Thoracic aorta (tissue), 2 donors: ENCODE results near the gene ATP5ME. TPM values are rescaled to one million over a fixed set of nuclear protein-coding genes. Genes with fewer than 3 reads are reported as not detected.
"Not testable (repeated sequence)": the region's sequence is repeated elsewhere in the genome, so short reads cannot be mapped to it uniquely, and the experiment has no call there.

Experiments used
- ATAC-seq: fragments of 150-250 bp; one replicate; pipeline ENCODE4 v1.8.0; 2017; ENCODE audit warnings: low read depth; ENCODE audit not compliant: insufficient number of reproducible peaks, low FRiP score
- DNase-seq: peaks from one replicate; pipeline ENCODE4 v3.0.0-alpha.2; 2020; ENCODE audit warnings: low spot score
- H3K27ac ChIP-seq, 2 donors: fragments of 200-600 bp; sonication (generic); 1 replicate in 1 of 2; 2 replicates in 1 of 2; pipeline ENCODE4 v1.5.1; 2016; ENCODE audit warnings: mild to moderate bottlenecking in 2 of 2, moderate library complexity in 2 of 2
- H3K27me3 ChIP-seq: fragments of 200-600 bp; sonication (generic); replicated peaks from 2 replicates; pipeline ENCODE4 v1.6.0; 2016; ENCODE audit warnings: mild to moderate bottlenecking; ENCODE audit not compliant: insufficient read depth
- H3K36me3 ChIP-seq: fragments of 200-600 bp; sonication (generic); one replicate; pipeline ENCODE4 v1.5.1; 2016
- H3K4me1 ChIP-seq, 2 donors: fragments of 200-600 bp; sonication (generic); 1 replicate in 1 of 2; 2 replicates in 1 of 2; pipeline versions ENCODE4 v1.5.1 to v1.6.0; 2016; ENCODE audit warnings: low read depth in 2 of 2, mild to moderate bottlenecking in 1 of 2; ENCODE audit not compliant: control insufficient read depth in 1 of 2
- H3K4me3 ChIP-seq: fragments of 200-600 bp; sonication (generic); 2 replicates; pipeline ENCODE4 v1.5.1; 2016; ENCODE audit warnings: mild to moderate bottlenecking
- H3K9me3 ChIP-seq: fragments of 200-600 bp; sonication (generic); 2 replicates; pipeline ENCODE4 v1.5.1; 2016
- CTCF ChIP-seq: fragments of 200-600 bp; sonication (generic); IDR thresholded peaks from one replicate; pipeline ENCODE4 v1.5.1; 2019; ENCODE audit warnings: antibody characterized with exemption
- total RNA-seq, 2 donors: library from RNA; depleted of rRNA; stranded (reverse); fragments of >200 nt; gene quantifications; one replicate each; pipeline versions ENCODE4 v1.1.0 to v1.2.3, GENCODE V29; 2016

The ATP5ME gene
- total RNA-seq, 2 donors from 2014 or later = 21.0 to 51.6 TPM

- no peaks in the 10 kb centered on the region for H3K36me3 ChIP-seq
- no peak for TF ChIP-seq CTCF
- no peak overlapping the region for H3K4me3 ChIP-seq
- no peak overlapping the region for H3K27ac ChIP-seq
- no peaks in the 10 kb centered on the region for H3K4me1 ChIP-seq
- DNase-seq (no peak), ATAC-seq (no peak)
- H3K9me3 ChIP-seq = peaks cover 9% of the 10 kb centered on the region
- H3K27me3 ChIP-seq = no peaks in the 10 kb centered on the region
Observed at GRCh38 chr4:637536-638280, 36.4 kb downstream of the ATP5ME start.

GRCh38 chr4:636628-637159 is 37.4 kb downstream of the ATP5ME start:
- Histone ChIP-seq H3K4me3 (no peak overlapping the region), H3K9me3 (peaks cover 4% of the 10 kb centered on the region), H3K4me1 (no peaks in the 10 kb centered on the region), H3K36me3 (no peaks in the 10 kb centered on the region), H3K27me3 (no peaks in the 10 kb centered on the region), H3K27ac (no peak overlapping the region)
- no peak for TF ChIP-seq CTCF
- no peak for ATAC-seq
- no peak for DNase-seq

- Histone ChIP-seq H3K4me1 (no peaks in the 10 kb centered on the region), H3K4me3 (no peak overlapping the region), H3K36me3 (no peaks in the 10 kb centered on the region), H3K27me3 (no peaks in the 10 kb centered on the region), H3K27ac (no peak overlapping the region), H3K9me3 (no peaks in the 10 kb centered on the region)
- ATAC-seq (no peak), DNase-seq (no peak)
- TF ChIP-seq CTCF = no peak
Observed at GRCh38 chr4:635851-636627, 38.0 kb downstream of the ATP5ME start.

GRCh38 chr4:635066-635835 is 38.8 kb downstream of the ATP5ME start:
- DNase-seq, H3K27me3 ChIP-seq: not testable (repeated sequence)

GRCh38 chr4:634599-634985 is 39.5 kb downstream of the ATP5ME start:
- ATAC-seq (no peak), DNase-seq (no peak)
- Histone ChIP-seq H3K36me3 (no peaks in the 10 kb centered on the region), H3K4me1 (no peaks in the 10 kb centered on the region), H3K27me3 (no peaks in the 10 kb centered on the region), H3K9me3 (no peaks in the 10 kb centered on the region), H3K4me3 (no peak overlapping the region), H3K27ac (no peak overlapping the region)
- TF ChIP-seq CTCF = no peak

More at GRCh38 chr4:635066-635835, 38.8 kb downstream of the ATP5ME start:
- H3K4me3 ChIP-seq, H3K36me3 ChIP-seq, H3K9me3 ChIP-seq, H3K27ac ChIP-seq, ATAC-seq, H3K4me1 ChIP-seq: not testable (repeated sequence)
